ENCODE results near the gene FZD8. TPM values are rescaled to one million over a fixed set of nuclear protein-coding genes. Genes with fewer than 3 reads are reported as not detected.

The FZD8 gene
- total RNA-seq, 5 donors from 2014 or later (not counting 1 experiment from before 2014, with no cell fraction given), result 0.63 to 1.8 (median 1.2) TPM

- ChIA-PET CTCF (no interaction called here), POLR2A (no interaction called here)
- H3K9me3 ChIP-seq, result no peaks in the 10 kb centered on the region
- no peaks in the 10 kb centered on the region for H3K4me1 Mint-ChIP-seq
- H3K4me3 ChIP-seq (ENCODE audit: control insufficient read depth in 1 of 2, extremely low read depth in 1 of 2, low read length in 1 of 2), result no peak overlapping the region
- no peaks in the 10 kb centered on the region for H3K36me3 Mint-ChIP-seq
- no peak overlapping the region for H3K27ac ChIP-seq (ENCODE audit: low read length)
- peaks cover 0 to 2% of the 10 kb centered on the region in 2 experiments for H3K27me3 ChIP-seq (replicated peaks in 1 of 2; ENCODE audit: control insufficient read depth in 2 of 2, extremely low read depth in 1 of 2, insufficient read depth in 2 of 2, low read length in 1 of 2)
- DNase-seq (no peak), ATAC-seq (replicated peaks in 1 of 4) (no peak)
- no peak overlapping the region for H3K4me3 Mint-ChIP-seq
- H3K36me3 ChIP-seq (ENCODE audit: control insufficient read depth in 2 of 2, extremely low read depth in 1 of 2, insufficient read depth in 1 of 2, low read length in 1 of 2), result no peaks in the 10 kb centered on the region
- no CpG with 5 or more reads among the region's 1 CpG for WGBS (ENCODE audit: insufficient coverage)
- no peaks in the 10 kb centered on the region for H3K4me1 ChIP-seq (ENCODE audit: control insufficient read depth in 1 of 2, extremely low read depth in 1 of 2, insufficient read depth in 2 of 2, low read length in 2 of 2)
- H3K27me3 Mint-ChIP-seq, result peaks cover 0 to 12% of the 10 kb centered on the region in 2 donors
- H3K27ac Mint-ChIP-seq, result no peak overlapping the region
- H3K9me3 Mint-ChIP-seq, result peaks cover 0 to 7% (median 0%) of the 10 kb centered on the region in 3 donors
Observed at GRCh38 chr10:35675846-35676245, 33.8 kb upstream of the FZD8 start.

GRCh38 chr10:35674843-35675242 lies 32.7 kb upstream of the FZD8 start:
- CTCF ChIA-PET, result no interaction called here
- Mint-ChIP-seq H3K27me3 (peaks cover 0 to 16% of the 10 kb centered on the region in 2 donors), H3K27ac (no peak overlapping the region)

GRCh38 chr10:35668865-35669650 lies 27.0 kb upstream of the FZD8 start:
- Mint-ChIP-seq H3K27ac (no peak overlapping the region), H3K4me1 (no peaks in the 10 kb centered on the region), H3K36me3 (no peaks in the 10 kb centered on the region), H3K9me3 (peaks cover 0 to 14% (median 5%) of the 10 kb centered on the region in 3 donors), H3K4me3 (no peak overlapping the region), H3K27me3 (peaks cover 3 to 14% of the 10 kb centered on the region in 2 donors)
- no peaks in the 10 kb centered on the region for H3K4me1 ChIP-seq (ENCODE audit: control insufficient read depth in 1 of 2, extremely low read depth in 1 of 2, insufficient read depth in 2 of 2, low read length in 2 of 2)
- no peaks in the 10 kb centered on the region for H3K36me3 ChIP-seq (ENCODE audit: control insufficient read depth in 2 of 2, extremely low read depth in 1 of 2, insufficient read depth in 1 of 2, low read length in 1 of 2)
- 88% methylated on average over 9 of the region's 13 CpGs for WGBS (ENCODE audit: insufficient coverage)
- no peak overlapping the region for H3K4me3 ChIP-seq (ENCODE audit: control insufficient read depth in 1 of 2, extremely low read depth in 1 of 2, low read length in 1 of 2)
- no peak for DNase-seq
- peaks cover 0 to 8% of the 10 kb centered on the region in 2 experiments for H3K27me3 ChIP-seq (replicated peaks in 1 of 2; ENCODE audit: control insufficient read depth in 2 of 2, extremely low read depth in 1 of 2, insufficient read depth in 2 of 2, low read length in 1 of 2)
- no peaks in the 10 kb centered on the region for H3K9me3 ChIP-seq
- CTCF ChIA-PET, result no interaction called here
- ATAC-seq (replicated peaks in 1 of 4), result no peak
- no peak overlapping the region for H3K27ac ChIP-seq (ENCODE audit: low read length)
- POLR2A ChIA-PET, result no interaction called here

More at GRCh38 chr10:35674843-35675242, 32.7 kb upstream of the FZD8 start:
- peaks cover 0 to 8% of the 10 kb centered on the region in 2 experiments for H3K27me3 ChIP-seq (replicated peaks in 1 of 2; ENCODE audit: control insufficient read depth in 2 of 2, extremely low read depth in 1 of 2, insufficient read depth in 2 of 2, low read length in 1 of 2)
- Mint-ChIP-seq H3K4me1 (no peaks in the 10 kb centered on the region), H3K9me3 (peaks cover 0 to 7% (median 0%) of the 10 kb centered on the region in 3 donors), H3K36me3 (no peaks in the 10 kb centered on the region), H3K4me3 (no peak overlapping the region)
- ATAC-seq (replicated peaks in 1 of 4) (no peak), DNase-seq (no peak)
- no peak overlapping the region for H3K27ac ChIP-seq (ENCODE audit: low read length)
- POLR2A ChIA-PET, result no interaction called here
- no peaks in the 10 kb centered on the region for H3K9me3 ChIP-seq
- no peaks in the 10 kb centered on the region for H3K36me3 ChIP-seq (ENCODE audit: control insufficient read depth in 2 of 2, extremely low read depth in 1 of 2, insufficient read depth in 1 of 2, low read length in 1 of 2)
- no peak overlapping the region for H3K4me3 ChIP-seq (ENCODE audit: control insufficient read depth in 1 of 2, extremely low read depth in 1 of 2, low read length in 1 of 2)
- H3K4me1 ChIP-seq (ENCODE audit: control insufficient read depth in 1 of 2, extremely low read depth in 1 of 2, insufficient read depth in 2 of 2, low read length in 2 of 2), result no peaks in the 10 kb centered on the region

GRCh38 chr10:35667971-35668370 lies 25.9 kb upstream of the FZD8 start:
- H3K36me3 Mint-ChIP-seq, result no peaks in the 10 kb centered on the region
- H3K27ac Mint-ChIP-seq, result no peak overlapping the region
- H3K27me3 Mint-ChIP-seq, result peaks cover 5 to 14% of the 10 kb centered on the region in 2 donors
- no peaks in the 10 kb centered on the region for H3K4me1 ChIP-seq (ENCODE audit: control insufficient read depth in 1 of 2, extremely low read depth in 1 of 2, insufficient read depth in 2 of 2, low read length in 2 of 2)
- DNase-seq (no peak), ATAC-seq (replicated peaks in 1 of 4) (no peak)
- peaks cover 0 to 14% (median 5%) of the 10 kb centered on the region in 3 donors for H3K9me3 Mint-ChIP-seq
- H3K27ac ChIP-seq (ENCODE audit: low read length), result no peak overlapping the region
- H3K4me3 Mint-ChIP-seq, result no peak overlapping the region
- H3K27me3 ChIP-seq (replicated peaks in 1 of 2; ENCODE audit: control insufficient read depth in 2 of 2, extremely low read depth in 1 of 2, insufficient read depth in 2 of 2, low read length in 1 of 2), result peaks cover 0 to 8% of the 10 kb centered on the region in 2 experiments
- no peaks in the 10 kb centered on the region for H3K36me3 ChIP-seq (ENCODE audit: control insufficient read depth in 2 of 2, extremely low read depth in 1 of 2, insufficient read depth in 1 of 2, low read length in 1 of 2)
- no peak overlapping the region for H3K4me3 ChIP-seq (ENCODE audit: control insufficient read depth in 1 of 2, extremely low read depth in 1 of 2, low read length in 1 of 2)
- ChIA-PET CTCF (no interaction called here), POLR2A (no interaction called here)
- H3K4me1 Mint-ChIP-seq, result no peaks in the 10 kb centered on the region
- H3K9me3 ChIP-seq, result no peaks in the 10 kb centered on the region
- WGBS (ENCODE audit: insufficient coverage), result 91% methylated on average over 5 of the region's 9 CpGs

- Mint-ChIP-seq H3K36me3 (no peaks in the 10 kb centered on the region), H3K27me3 (peaks cover 7 to 17% of the 10 kb centered on the region in 2 donors), H3K4me1 (no peaks in the 10 kb centered on the region), H3K4me3 (no peak overlapping the region), H3K9me3 (peaks cover 0 to 14% (median 5%) of the 10 kb centered on the region in 3 donors), H3K27ac (no peak overlapping the region)
- peaks cover 0 to 8% of the 10 kb centered on the region in 2 experiments for H3K27me3 ChIP-seq (replicated peaks in 1 of 2; ENCODE audit: control insufficient read depth in 2 of 2, extremely low read depth in 1 of 2, insufficient read depth in 2 of 2, low read length in 1 of 2)
- no peak overlapping the region for H3K4me3 ChIP-seq (ENCODE audit: control insufficient read depth in 1 of 2, extremely low read depth in 1 of 2, low read length in 1 of 2)
- H3K4me1 ChIP-seq (ENCODE audit: control insufficient read depth in 1 of 2, extremely low read depth in 1 of 2, insufficient read depth in 2 of 2, low read length in 2 of 2), result no peaks in the 10 kb centered on the region
- 79% methylated on average over 4 of the region's 4 CpGs for WGBS (ENCODE audit: insufficient coverage)
- CTCF ChIA-PET, result no interaction called here
- H3K9me3 ChIP-seq, result no peaks in the 10 kb centered on the region
- DNase-seq (no peak), ATAC-seq (replicated peaks in 1 of 4) (no peak)
- H3K36me3 ChIP-seq (ENCODE audit: control insufficient read depth in 2 of 2, extremely low read depth in 1 of 2, insufficient read depth in 1 of 2, low read length in 1 of 2), result no peaks in the 10 kb centered on the region
- POLR2A ChIA-PET, result no interaction called here
- no peak overlapping the region for H3K27ac ChIP-seq (ENCODE audit: low read length)
Observed at GRCh38 chr10:35667270-35667889, 25.3 kb upstream of the FZD8 start.

- H3K27ac ChIP-seq (ENCODE audit: low read length), result no peak overlapping the region
- H3K4me1 ChIP-seq (ENCODE audit: control insufficient read depth in 1 of 2, extremely low read depth in 1 of 2, insufficient read depth in 2 of 2, low read length in 2 of 2), result no peaks in the 10 kb centered on the region
- no peak overlapping the region for H3K27ac Mint-ChIP-seq
- no peaks in the 10 kb centered on the region for H3K36me3 ChIP-seq (ENCODE audit: control insufficient read depth in 2 of 2, extremely low read depth in 1 of 2, insufficient read depth in 1 of 2, low read length in 1 of 2)
- ATAC-seq (replicated peaks in 1 of 4) (no peak), DNase-seq (no peak)
- H3K9me3 Mint-ChIP-seq, result no peaks in the 10 kb centered on the region
- H3K4me1 Mint-ChIP-seq, result no peaks in the 10 kb centered on the region
- H3K27me3 Mint-ChIP-seq, result peaks cover 27 to 32% of the 10 kb centered on the region in 2 donors
- H3K36me3 Mint-ChIP-seq, result no peaks in the 10 kb centered on the region
- ChIA-PET POLR2A (no interaction called here), CTCF (no interaction called here)
- no peak overlapping the region for H3K4me3 ChIP-seq (ENCODE audit: control insufficient read depth in 1 of 2, extremely low read depth in 1 of 2, low read length in 1 of 2)
- no peak overlapping the region for H3K4me3 Mint-ChIP-seq
- peaks cover 0 to 8% of the 10 kb centered on the region in 2 experiments for H3K27me3 ChIP-seq (replicated peaks in 1 of 2; ENCODE audit: control insufficient read depth in 2 of 2, extremely low read depth in 1 of 2, insufficient read depth in 2 of 2, low read length in 1 of 2)
- WGBS (ENCODE audit: insufficient coverage), result no CpG with 5 or more reads among the region's 2 CpGs
- H3K9me3 ChIP-seq, result no peaks in the 10 kb centered on the region
Observed at GRCh38 chr10:35661236-35661635, 19.1 kb upstream of the FZD8 start.

All from T-cell (primary cell).